HG02973 (cell line): Measurements from ENCODE around the gene MCRS1.
"Not testable (repeated sequence)": the region's sequence is repeated elsewhere in the genome, so short reads cannot be mapped to it uniquely, and the experiment has no call there.

Experiments
- ATAC-seq: cut with Tn5 transposase; IDR thresholded peaks from one replicate; pipeline ENCODE4 v1.9.1; 2021; ENCODE audit warnings: moderate library complexity; ENCODE audit not compliant: unreplicated experiment

The MCRS1 gene

GRCh38 chr12:49521389-49521788 is 46.6 kb downstream of the MCRS1 start:
- no peak for ATAC-seq

- ATAC-seq, result no peak
Measured at GRCh38 chr12:49519574-49519936, 48.4 kb downstream of the MCRS1 start.

- no peak for ATAC-seq
Measured at GRCh38 chr12:49518914-49519573, 48.9 kb downstream of the MCRS1 start.

- ATAC-seq, result no peak
Measured at GRCh38 chr12:49515266-49515665, 52.7 kb downstream of the MCRS1 start.

- no peak for ATAC-seq
Measured at GRCh38 chr12:49512546-49512945, 55.4 kb downstream of the MCRS1 start.

GRCh38 chr12:49511410-49511809 is 56.5 kb downstream of the MCRS1 start:
- no peak for ATAC-seq

- ATAC-seq, result not testable (repeated sequence)
Measured at GRCh38 chr12:49509681-49510080, 58.3 kb downstream of the MCRS1 start.
